T-helper 9 cell (primary cell): ENCODE results near the gene UVSSA.
"Not testable (repeated sequence)": the region's sequence is repeated elsewhere in the genome, so short reads cannot be mapped to it uniquely, and the experiment has no call there.

Experiments
- DNase-seq: peaks from one replicate; pipeline ENCODE4 v3.0.0-alpha.2; 2020

UVSSA gene

DNA sequence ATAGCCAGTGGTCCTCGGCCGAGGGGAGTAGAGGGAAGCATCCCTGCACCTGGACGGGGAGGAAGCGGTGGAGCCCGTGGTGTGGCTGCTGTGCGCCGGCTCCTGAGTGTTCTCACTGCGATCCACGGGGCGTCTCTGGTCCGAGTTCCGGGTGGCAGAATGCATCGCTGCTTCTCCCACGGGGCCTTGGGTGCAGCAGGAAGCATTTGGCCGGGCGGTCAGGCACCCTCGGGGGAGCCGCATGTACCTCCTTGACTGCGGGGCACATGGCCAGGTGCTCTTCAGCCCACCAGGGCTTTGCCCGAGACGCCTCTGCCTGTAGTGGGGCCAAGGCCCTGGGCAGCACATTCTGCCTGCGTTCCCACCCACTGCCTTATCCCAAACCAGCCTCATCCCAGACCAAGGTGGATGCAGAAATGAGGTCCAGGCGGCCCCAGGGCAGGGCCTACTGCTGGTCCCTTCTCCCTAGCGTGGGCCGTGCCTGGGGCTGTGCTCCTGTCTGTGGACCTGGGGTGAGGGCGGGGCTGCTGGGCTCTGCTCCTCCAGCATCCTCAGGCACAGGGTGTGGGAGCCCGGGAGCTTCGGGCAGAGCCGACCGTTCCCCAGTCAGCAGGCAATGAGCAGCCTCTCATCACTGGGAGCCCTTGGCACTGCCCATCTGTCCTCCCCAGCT is 31.7 kb downstream of the UVSSA start:
- no peak for DNase-seq

DNA sequence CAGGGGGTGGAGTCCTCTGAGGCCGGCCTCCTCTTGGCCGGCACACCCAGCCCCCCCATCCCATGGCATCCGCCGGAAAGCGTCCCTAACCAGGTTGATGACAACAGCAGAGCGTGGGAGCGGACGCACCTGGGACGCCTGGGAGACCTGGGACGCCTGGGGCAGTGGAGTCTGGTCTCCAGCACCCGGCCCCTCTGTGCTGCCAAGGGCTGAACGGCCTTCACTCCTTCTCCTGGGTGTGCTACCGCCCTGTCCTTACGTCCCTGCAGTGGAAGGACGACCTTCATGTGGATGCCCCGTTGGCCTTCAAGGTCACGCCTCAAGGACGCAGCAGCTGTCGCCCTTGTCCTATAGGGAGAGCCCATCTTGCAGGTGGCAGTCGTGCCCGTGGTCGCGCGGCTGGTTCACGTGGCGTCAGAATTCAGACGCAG is 32.4 kb downstream of the UVSSA start:
- no peak for DNase-seq

DNA sequence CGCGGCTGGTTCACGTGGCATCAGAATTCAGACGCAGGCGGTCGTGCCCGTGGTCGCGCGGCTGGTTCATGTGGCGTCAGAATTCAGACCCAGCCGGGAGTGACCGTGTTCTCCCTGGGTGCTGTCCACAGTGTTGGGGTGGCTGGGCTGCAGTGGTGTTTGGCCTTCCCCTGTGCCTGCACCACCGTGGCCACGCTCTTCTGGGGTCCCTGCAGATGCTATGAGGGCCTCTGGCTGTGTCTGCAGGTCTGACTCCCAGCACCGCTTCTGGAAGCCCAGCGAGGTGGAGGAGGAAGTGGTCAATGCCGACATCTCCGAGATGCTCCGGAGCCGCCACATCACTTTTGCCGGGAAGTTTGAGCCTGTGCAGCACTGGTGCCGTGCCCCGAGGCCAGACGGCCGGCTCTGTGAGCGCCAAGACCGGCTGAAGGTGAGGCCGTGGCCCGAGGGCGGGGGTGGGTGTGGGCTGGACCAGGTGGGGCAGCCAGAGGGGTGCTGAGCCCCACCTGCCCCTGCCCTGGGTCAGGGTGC is 32.9 kb downstream of the UVSSA start:
- no peak for DNase-seq

DNA sequence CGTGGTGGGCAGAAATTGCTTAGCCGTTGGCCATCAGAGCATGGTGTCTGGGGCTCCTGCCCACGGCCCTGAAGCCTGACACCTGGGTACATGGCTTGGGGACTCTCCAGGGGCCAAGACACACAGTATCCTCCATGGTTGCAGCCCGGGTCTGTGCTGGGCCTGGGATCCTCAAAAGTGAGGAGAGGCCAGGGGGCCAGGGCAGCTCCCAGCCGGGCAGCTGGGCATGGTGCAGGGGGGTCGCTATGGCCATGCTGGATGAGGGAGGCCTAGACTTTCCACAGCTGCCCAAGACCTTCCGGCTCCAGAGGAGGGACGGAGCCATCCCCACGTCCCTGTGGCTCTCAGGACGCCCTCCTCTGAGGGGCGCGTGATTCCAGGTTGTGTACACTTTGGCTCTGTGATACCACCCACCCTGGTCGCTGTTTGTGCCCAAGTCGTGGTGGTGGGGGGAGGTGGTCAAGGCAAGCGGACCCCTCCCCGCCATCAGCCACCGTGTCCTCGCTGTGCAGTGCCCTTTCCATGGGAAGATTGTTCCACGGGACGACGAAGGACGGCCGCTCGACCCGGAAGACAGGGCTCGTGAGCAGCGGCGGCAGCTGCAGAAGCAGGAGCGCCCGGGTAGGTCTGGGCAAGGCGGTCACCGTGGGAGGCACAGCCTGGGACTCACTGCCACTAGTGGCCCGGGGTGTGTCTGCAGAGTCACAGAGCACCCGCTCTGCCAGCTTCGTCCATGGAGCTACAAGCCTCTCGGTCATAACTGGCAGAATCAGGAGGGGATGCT is 33.6 kb downstream of the UVSSA start:
- no peak for DNase-seq

DNA sequence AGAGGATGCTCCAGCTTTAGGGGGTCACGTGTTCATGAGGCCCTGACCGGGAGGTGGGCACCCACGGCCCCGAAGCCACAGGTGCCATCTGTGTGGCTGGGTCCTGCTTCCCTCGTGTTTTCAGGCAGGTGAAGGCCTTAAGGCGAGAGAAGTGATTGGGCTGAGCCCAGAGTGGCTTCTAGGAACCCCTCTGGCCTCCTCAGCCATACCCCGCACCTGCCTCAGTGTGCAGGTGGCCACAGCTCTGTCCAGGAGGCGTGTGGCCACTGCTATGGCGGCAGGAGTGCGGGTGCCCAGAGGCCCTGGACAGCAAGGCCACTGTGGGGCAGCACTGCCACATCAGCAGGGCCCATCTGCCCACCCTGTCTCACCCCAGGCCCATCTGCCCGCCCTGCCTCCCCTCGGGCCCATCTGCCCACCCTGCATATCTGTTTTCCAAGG is 34.2 kb downstream of the UVSSA start:
- no peak for DNase-seq

DNA sequence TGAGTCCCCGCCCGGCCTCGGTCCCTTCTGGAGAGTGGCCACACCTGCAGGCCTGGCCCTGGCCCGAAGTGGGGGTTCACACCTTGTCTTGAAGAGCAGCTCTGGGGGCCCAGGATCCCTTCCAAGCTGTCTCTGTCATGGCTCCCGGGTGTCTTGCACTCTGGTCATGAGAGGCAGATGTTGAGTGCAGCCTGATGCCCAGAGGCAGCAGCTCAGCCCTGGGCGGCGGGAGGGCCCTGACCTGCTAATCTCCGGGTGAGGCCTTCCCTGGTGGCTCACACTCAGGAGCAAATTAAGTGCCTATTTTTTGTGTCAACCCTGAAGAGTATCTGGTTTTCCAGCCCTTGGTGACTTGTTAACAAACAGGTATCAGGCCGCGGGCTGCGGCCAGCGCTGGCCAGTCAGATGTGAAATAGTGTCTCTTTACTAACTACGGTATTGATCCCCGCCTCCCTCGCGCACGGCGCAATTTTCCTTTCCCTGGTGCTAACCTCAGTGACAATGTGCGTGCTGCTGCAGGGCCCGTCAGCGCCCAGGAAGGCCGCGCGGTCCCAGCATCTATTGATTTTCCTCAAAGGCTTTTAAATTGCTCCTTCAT is 35.0 kb downstream of the UVSSA start:
- DNase-seq, result no peak

DNA sequence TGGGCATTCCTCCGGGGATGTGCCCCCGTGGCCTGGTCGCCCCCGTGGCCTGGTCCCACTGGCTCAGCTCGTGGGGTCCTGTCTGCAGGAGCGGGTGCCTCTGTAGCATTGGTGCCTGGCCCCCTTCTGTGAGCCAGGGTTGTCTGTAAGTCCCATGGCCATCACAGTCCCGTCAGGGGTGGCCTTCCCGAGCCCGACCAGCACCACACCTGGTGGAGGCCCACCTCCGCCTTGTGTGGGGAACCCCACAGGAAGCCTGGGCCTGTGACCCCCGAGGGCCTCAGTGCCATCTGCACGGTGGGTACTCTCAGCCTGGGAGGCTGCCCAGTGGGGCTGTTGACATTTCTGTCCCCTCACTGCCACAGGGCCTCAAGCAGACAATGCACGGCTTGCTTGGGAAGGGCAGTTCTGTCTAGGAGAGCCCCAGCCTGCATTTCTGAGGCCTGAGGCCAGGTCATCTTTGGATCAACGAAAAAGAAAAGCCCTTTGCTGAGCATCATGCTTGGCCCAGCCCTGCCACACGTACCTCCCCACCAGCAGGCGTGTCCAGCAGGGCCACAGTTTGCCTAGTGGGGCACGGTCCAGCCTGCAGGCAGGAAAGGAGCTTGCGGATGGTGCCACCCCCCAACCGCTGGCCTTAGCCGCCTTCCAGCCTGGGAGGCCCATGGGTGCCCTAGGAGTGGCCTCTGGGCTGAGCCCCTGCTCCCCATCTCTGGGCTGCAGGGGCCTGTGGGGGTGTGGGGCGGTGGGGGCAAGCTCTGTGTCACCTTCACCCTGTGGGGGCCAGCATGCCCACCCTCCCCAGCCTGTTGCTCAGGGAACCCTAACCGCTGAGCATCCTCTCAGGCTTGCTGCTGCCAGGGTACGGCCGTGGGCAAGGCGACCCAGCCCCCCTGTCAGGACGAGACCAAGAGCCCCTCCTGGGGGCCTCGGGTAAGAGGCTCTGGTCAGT is 36.0 kb downstream of the UVSSA start:
- no peak for DNase-seq

DNA sequence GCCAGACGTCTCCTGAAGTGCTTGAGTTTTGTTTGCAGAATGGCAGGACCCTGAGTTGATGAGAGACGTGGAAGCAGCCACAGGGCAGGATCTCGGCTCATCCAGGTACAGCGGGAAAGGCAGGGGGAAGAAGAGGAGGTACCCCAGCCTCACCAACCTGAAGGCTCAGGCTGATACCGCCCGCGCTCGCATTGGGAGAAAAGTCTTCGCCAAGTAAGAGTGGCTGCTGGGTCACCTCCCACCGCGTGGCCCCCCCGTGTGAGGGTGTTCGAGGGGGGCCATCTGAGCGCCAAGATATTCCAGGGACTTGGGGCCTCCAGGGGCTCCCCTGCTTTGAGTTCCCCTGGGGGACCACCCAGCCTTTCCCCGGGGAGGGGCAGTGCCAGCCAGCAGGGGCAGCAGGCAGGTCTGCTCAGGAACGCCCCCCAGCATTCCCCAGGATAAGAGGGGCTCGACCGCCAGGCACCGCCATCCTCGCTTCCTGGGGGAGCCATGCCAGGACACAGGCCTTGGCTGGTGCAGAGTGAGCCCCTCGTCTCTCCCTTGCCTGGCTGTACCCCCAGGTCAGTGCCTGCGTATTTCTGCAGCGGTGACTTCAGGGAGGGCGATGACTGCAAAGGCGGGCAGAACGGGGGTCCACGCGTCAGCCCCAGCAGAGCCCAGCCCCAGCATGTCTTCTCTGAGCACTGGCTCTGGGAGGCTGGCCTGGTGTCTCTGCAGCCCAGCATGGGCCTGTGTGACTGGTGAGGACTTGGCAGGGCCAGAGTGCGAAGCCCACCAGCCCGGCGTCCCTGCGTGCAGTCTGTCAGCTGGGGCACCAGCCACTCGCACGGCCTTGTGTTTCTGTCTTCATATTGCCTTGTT is 37.0 kb downstream of the UVSSA start:
- no peak for DNase-seq

DNA sequence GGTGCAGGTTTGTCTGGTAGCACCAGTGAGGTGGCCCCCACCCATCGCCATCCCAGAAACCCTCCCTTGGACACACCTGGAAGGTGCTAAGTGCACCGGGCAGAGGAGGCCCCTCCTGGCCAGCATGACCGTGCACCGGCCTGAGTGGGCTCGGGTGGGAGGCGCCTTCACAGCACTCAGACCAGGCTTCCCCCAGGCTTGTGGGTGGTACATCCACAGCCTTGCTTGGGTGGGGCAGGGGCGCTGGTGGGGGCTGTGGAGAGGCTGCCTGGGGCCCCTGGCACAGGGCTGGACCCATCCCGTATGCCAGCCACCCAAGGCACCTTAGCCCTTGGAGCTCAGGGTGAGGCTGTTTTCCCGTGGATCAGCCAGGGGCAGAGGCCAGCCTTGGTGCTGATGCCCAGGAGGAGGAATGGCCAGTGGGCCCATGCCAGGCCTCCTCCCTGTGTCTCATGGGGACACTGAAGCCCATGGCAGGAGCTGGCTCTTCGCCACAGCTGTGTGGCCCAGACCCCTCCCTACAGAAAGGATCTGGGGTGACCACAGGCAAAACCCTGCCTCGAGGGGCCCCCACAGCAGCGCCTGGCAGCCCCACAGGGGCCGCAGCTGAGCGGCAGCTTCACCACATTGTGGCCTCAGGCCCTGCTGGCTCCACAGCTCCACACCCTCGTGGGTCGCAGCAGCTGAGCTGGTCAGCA is 37.8 kb downstream of the UVSSA start:
- DNase-seq, result no peak

DNA sequence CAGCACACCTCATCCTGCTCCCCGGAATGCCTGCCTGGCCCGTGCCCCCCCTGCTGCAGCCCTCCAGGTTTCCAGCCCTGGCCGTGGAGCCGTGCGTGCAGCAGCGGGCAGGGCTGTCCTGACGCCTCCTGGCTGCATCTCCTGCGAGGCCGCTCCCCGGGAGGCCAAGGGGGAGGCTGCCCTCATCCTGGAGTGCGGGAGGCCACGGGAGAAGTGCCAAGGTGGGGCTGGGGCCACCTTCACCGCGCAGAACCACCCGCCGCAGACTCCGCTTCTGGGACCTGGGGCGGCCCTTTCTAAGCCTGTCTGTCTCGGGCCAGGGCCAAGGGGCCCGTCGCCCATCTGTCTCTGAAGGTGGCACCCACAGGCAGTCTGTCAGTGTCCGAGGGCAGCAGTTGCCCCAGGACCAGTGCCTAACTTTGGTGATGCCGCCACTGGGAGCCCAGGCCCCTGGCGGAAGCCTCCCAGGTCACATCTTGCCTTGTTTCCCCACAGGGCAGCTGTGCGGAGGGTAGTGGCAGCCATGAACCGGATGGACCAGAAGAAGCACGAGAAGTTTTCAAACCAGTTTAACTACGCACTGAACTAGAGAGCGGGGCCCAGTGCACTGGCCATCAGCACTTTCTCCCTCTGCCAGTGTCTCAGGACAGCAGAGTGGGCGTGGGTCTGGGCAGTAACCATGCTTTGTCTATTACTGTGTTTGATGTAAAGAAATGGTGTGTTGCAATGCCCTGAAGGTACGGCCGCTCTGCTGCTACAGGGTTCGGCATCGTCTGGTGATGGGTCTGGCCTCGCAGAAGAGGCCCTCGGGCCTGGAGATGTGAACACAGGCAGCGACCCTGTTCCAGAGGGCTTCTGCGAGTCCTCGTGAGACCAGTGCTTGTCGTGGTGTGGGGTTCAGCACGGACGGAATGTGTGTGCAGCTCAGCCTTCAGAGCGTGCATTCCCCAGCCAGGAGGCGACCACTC is 38.6 kb downstream of the UVSSA start:
- no peak for DNase-seq

DNA sequence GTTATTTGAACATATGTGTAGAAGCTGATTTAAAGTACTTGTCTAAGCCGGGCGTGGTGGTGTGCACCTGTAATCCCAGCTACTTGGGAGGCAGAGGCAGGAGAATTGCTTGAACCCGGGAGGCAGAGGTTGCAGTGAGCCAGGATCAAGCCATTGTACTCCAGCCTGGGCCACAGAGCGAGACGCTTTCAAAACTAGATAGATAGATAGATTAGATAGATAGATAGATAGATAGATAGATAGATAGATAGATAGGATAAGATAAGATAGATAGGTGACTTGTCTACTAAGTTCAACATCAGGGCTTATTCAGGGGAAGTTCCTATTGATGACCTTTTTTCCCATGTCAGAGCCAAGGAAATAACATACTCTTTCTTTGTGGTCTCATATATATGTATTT is 46.4 kb downstream of the UVSSA start:
- not testable (repeated sequence) for DNase-seq

DNA sequence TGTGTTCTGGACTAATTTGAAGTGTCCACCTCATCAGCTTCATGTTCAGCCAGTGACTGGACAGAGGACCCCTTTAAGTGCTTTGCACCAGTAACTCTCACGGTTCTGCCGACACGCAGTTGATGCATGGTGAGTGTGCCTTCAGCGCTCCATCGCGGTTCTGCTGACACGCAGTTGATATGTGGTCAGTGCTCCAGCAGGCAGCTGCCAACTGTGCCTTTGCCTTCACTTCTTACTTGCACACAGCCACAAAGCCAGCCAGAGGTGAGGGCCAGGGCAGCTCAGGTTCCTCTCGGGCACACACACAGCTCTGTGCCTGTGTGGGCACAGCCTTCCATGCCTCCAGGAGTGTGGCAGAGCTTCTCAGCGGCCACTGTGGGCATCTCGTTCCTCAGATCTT is 46.9 kb downstream of the UVSSA start:
- no peak for DNase-seq

DNA sequence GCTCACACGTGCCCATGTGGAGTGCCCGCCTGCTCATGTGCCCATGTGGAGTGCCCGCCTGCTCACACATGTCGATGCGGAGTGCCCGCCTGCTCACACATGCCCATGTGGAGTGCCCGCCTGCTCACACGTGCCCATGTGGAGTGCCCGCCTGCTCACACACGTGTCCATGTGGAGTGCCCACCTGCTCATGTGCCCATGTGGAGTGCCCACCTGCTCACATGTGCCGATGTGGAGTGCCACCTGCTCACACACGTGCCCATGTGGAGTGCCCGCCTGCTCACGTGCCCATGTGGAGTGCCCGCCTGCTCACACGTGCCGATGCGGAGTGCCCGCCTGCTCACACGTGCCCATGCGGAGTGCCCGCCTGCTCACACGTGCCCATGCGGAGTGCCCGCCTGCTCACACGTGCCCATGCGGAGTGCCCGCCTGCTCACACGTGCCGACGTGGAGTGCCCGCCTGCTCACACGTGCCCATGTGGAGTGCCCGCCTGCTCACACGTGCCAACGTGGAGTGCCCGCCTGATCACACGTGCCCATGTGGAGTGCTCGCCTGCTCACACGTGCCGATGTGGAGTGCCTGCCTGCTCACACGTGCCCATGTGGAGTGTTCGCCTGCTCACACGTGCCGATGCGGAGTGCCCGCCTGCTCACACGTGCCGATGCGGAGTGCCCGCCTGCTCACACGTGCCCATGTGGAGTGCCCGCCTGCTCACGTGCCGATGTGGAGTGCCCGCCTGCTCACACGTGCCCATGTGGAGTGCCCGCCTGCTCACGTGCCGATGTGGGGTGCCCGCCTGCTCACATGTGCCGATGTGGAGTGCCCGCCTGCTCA is 47.8 kb downstream of the UVSSA start:
- DNase-seq, result not testable (repeated sequence)

DNA sequence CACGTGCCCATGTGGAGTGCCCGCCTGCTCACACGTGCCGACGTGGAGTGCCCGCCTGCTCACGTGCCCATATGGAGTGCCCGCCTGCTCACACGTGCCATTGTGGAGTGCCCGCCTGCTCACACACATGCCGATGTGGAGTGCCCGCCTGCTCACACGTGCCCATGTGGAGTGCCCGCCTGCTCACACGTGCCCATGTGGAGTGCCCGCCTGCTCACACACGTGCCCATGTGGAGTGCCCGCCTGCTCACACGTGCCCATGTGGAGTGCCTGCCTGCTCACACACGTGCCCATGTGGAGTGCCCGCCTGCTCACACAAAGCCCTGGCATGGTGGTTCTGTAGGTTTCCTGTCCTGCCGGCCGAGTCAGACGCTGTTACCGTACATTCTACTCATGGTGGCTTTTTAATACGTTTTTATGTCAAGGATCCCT is 48.4 kb downstream of the UVSSA start:
- not testable (repeated sequence) for DNase-seq

DNA sequence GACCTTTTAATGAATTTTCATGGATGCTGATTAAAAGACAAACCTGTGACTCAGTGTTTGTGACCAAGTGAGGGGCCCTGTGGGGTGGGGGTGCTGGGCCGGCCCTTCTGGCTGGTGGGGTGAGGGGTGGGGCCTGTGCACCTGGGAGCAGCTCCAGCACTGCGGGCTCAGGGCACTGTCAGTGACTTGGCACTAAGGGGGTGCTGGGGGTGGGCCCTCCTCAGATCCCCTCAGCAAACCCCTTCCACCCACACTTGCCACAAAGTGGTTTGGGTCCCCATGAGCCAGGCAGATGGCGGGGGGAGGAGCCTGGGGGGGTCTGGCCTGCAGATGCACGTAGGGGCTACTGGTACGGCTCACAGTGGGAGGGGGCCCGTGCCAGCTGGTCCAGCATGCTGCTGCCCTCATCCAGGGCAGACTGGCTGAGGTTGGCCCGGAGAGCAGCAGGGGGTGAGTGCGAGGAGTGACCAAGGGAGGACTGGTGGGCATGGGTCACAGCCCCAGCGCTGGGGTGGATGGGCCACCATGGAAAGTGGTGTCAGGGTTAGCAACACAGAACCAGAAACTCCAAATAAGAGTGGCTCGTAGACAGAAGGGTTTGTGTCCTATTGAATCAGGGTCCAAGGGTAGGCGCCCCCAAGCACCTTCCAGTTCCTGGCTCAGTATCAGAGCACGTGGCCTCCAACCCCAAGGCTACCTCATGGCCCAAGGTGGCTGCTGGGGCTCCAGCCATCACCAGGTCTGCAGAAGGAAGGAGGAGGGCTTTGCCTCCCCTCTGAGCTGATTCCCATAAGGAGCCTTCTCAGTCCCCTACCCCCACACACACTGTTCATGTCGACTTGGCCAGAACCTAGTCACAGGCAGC is 49.2 kb downstream of the UVSSA start:
- DNase-seq, result no peak

DNA sequence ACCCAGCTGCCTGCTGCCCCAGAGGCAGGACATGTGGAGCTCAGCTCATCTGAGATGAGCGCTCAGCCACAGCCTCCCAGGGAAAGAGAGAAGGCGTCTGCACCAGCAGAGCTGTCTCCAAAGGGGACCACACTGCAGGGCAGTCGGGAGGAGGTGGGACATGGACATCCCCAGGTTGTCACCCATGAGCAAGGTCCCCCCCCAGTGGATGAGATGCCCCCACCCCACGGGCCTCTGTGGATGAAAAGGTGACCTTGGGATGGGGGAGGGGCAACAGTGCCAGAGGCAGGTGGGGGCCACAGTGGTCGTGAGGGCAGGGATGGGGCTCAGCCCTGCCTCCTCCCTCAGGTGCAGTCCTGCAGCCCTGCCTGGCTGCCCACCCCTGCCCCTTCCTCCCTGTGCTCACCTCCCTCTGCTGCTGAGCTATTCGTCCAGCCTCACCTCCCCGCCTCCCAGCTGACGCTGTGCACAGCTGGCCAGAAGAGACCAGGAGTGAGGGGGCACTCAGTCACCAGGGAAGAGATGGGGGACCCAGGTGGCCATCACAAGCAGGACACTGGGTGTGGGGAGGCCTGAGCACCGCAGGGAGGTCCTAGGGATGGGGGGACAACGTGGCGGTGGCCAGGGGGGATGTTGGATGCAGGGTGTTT is 49.9 kb downstream of the UVSSA start:
- no peak for DNase-seq
